Measurements from ENCODE around the gene TBC1D16.
A peak's percentile ranks its signal among the peaks of the same experiment; 100 is the strongest.

Gene TBC1D16

DNA sequence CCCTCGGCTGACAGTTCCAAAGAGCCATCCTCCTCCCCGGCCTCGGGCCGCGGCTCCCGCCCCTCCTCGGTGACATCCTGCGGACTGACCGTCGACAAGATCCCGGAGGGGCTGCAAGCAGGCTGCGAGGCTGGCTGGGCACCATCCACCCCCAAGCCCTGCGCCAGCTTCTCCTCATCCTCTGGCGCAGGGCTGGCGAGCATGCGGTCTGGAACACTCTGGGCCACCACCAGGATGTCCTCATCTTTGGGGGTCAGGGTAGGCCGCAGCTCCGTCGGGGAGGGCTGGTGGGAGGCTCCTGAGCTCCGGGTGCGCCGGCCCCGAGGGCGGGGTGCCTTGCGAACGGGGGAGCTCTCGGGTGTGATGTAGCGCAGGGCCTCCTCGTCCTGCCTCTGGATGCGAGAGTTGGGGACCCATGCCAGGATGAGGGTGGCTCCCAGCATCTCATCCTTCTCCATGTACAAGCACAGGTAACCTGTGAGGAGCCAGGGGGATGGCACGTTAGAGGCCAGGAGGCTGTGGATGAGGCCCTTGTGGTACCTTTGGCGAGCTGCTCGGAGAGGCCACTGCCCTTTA is 25.3 kb downstream of the TBC1D16 start:
- Histone ChIP-seq H3K27me3 (replicated peaks; ENCODE audit: control insufficient read depth, insufficient read depth, low read length) (no peaks in the 10 kb centered on the region), H3K4me3 (replicated peaks; ENCODE audit: low read depth, low read length) (no peak overlapping the region), H3K36me3 (ENCODE audit: control insufficient read depth, insufficient read depth, low read length) (no peaks in the 10 kb centered on the region)
- DNase-seq (ENCODE audit: extremely low read depth, insufficient read length), result no peak
- TF ChIP-seq, protein P1, sequence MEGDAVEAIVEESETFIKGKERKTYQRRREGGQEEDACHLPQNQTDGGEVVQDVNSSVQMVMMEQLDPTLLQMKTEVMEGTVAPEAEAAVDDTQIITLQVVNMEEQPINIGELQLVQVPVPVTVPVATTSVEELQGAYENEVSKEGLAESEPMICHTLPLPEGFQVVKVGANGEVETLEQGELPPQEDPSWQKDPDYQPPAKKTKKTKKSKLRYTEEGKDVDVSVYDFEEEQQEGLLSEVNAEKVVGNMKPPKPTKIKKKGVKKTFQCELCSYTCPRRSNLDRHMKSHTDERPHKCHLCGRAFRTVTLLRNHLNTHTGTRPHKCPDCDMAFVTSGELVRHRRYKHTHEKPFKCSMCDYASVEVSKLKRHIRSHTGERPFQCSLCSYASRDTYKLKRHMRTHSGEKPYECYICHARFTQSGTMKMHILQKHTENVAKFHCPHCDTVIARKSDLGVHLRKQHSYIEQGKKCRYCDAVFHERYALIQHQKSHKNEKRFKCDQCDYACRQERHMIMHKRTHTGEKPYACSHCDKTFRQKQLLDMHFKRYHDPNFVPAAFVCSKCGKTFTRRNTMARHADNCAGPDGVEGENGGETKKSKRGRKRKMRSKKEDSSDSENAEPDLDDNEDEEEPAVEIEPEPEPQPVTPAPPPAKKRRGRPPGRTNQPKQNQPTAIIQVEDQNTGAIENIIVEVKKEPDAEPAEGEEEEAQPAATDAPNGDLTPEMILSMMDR (IDR thresholded peaks at IDR 0.05; ENCODE audit: insufficient read depth, low read length, poor library complexity, severe bottlenecking), result no peak

DNA sequence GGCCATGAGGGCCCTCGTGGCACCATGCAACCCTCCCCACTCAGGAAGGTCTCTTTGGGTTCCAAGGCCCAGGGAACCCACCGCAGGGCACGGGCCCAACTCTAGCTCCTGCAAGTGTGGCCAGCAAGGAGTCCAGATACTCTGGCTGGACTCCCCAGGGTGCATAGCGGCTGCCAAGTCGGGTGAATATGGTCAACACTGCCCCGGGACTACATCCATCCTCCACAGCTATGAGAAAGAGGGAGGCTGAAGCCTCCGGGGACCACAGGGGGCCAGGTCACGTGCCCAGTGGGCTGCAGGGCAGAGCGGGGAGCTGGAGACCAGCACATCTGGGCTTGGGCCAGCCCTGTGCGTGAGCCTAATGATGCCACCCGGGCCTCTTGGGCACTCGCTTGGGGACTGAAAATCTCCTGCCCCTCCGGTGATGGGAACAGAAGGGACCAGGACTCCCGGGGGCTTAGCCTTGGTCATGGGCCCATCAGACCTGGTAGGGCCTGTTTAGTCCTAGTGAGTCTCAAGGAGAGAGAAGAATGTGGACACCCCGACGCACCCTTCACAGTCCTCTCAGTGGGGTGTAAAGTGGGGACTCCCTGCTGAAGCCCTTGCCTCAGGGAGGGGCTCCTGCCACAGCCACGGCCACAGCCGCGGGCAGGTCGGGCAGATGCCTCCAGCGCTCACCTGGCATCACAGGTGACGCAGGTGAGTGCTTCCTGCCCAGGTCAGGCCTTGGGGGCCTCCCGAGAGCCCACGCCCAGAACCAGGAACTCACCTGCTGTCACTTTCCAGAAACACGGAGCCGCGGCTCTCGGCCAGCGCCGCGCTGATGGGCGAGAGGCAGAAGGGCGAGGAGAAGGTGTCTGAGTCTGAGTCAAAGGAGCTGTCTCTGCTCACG is 26.0 kb downstream of the TBC1D16 start:
- Histone ChIP-seq H3K4me3 (replicated peaks; ENCODE audit: low read depth, low read length) (no peak overlapping the region), H3K27me3 (replicated peaks; ENCODE audit: control insufficient read depth, insufficient read depth, low read length) (no peaks in the 10 kb centered on the region), H3K36me3 (ENCODE audit: control insufficient read depth, insufficient read depth, low read length) (no peaks in the 10 kb centered on the region)
- DNase-seq (ENCODE audit: extremely low read depth, insufficient read length), result no peak
- TF ChIP-seq, protein P1 (IDR thresholded peaks at IDR 0.05; ENCODE audit: insufficient read depth, low read length, poor library complexity, severe bottlenecking), result no peak

DNA sequence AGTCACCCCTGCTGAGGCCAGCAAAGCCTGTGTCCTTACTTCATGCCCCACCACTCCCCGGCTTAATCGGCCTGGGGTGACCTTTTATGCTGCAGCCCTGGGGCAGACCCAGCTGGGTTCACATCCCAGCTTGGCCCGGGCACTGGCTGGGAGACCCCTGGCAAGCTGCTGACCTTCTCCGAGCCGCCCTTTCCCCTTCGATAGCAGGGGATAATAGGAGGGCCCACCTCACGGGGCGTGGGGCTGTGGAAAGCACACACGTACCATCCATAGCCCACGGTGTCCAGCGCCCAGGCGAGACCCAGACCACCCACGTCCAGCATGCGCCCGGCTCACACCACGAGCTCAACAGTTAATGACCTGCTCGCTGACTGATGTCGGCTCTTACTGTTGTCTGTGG is 26.8 kb downstream of the TBC1D16 start:
- DNase-seq (ENCODE audit: extremely low read depth, insufficient read length), result no peak
- Histone ChIP-seq H3K27me3 (replicated peaks; ENCODE audit: control insufficient read depth, insufficient read depth, low read length) (no peaks in the 10 kb centered on the region), H3K36me3 (ENCODE audit: control insufficient read depth, insufficient read depth, low read length) (no peaks in the 10 kb centered on the region), H3K4me3 (replicated peaks; ENCODE audit: low read depth, low read length) (no peak overlapping the region)
- TF ChIP-seq, protein P1 (IDR thresholded peaks at IDR 0.05; ENCODE audit: insufficient read depth, low read length, poor library complexity, severe bottlenecking), result no peak

DNA sequence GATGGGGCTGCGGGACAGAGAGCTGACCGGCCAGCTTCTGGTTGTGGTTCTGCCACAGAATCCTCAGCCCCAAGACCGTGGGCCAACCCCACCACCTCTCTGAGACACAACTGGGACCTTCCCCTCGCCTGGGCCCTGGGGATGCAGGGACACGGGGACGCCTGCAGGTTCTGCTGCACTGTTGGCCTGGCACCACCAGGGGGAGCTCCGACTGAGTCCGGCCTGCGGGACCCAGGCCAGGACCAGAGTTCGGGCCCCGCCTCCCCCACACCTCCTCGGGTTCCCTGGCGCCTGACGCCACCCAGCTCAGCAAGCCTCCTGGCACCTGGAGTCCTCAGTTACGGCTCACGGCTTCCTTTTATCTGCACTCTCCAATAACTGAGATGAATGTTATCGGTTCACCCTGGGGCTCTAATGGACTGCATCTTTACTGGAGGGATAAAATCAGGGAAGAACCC is 27.3 kb downstream of the TBC1D16 start:
- peak; percentile 66 for DNase-seq (ENCODE audit: extremely low read depth, insufficient read length)
- no peak overlapping the region for H3K4me3 ChIP-seq (replicated peaks; ENCODE audit: low read depth, low read length)
- TF ChIP-seq, protein P1 (IDR thresholded peaks at IDR 0.05; ENCODE audit: insufficient read depth, low read length, poor library complexity, severe bottlenecking), result peak; percentile 99
- no peaks in the 10 kb centered on the region for H3K36me3 ChIP-seq (ENCODE audit: control insufficient read depth, insufficient read depth, low read length)
- no peaks in the 10 kb centered on the region for H3K27me3 ChIP-seq (replicated peaks; ENCODE audit: control insufficient read depth, insufficient read depth, low read length)

DNA sequence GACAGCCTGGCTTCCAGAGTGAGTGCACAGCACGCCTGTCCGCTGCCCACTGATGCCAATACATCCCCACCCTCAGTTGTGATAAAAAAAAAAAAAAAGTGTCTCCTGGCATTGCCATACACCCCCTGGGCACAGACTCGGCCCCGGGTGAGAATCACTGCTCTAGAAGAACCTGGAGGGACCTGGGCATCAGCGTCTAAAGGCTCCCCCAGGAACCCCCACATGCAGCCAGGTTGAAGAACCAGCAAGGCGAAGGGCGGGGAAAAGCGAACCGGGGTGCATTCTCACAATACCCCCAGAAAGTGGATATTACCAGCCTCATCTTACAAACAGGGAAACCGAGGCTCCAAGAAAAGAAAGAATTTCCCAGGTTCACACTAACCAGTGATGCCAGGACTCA is 27.7 kb downstream of the TBC1D16 start:
- TF ChIP-seq, protein P1 (IDR thresholded peaks at IDR 0.05; ENCODE audit: insufficient read depth, low read length, poor library complexity, severe bottlenecking), result no peak
- DNase-seq (ENCODE audit: extremely low read depth, insufficient read length), result no peak
- no peak overlapping the region for H3K4me3 ChIP-seq (replicated peaks; ENCODE audit: low read depth, low read length)
- H3K27me3 ChIP-seq (replicated peaks; ENCODE audit: control insufficient read depth, insufficient read depth, low read length), result no peaks in the 10 kb centered on the region
- no peaks in the 10 kb centered on the region for H3K36me3 ChIP-seq (ENCODE audit: control insufficient read depth, insufficient read depth, low read length)
